ENCODE data around the gene SSUH2.
A peak's percentile ranks its signal among the peaks of the same experiment; 100 is the strongest.
"Not testable (repeated sequence)": the region's sequence is repeated elsewhere in the genome, so short reads cannot be mapped to it uniquely, and the experiment has no call there.

SSUH2 gene

GRCh38 chr3:8667463-8668091 is 23.0 kb upstream of the SSUH2 start:
- Mint-ChIP-seq H3K4me1 (no peaks in the 10 kb centered on the region), H3K27me3 (no peaks in the 10 kb centered on the region), H3K36me3 (no peaks in the 10 kb centered on the region), H3K9me3 (peaks cover 2% of the 10 kb centered on the region), H3K4me3 (no peak overlapping the region), H3K27ac (no peak overlapping the region)
- ATAC-seq (ENCODE audit: low read depth) = no peak
- DNase-seq (ENCODE audit: low spot score in 2 of 2) = no peak

GRCh38 chr3:8665407-8665896 is 20.9 kb upstream of the SSUH2 start:
- H3K27me3 Mint-ChIP-seq = peaks cover 3% of the 10 kb centered on the region

GRCh38 chr3:8663177-8664061 is 18.8 kb upstream of the SSUH2 start:
- Mint-ChIP-seq H3K9me3 (peaks cover 2% of the 10 kb centered on the region), H3K27me3 (peaks cover 7% of the 10 kb centered on the region), H3K27ac (no peak overlapping the region), H3K4me3 (no peak overlapping the region), H3K4me1 (peaks cover 3% of the 10 kb centered on the region), H3K36me3 (no peaks in the 10 kb centered on the region)
- ATAC-seq (ENCODE audit: low read depth) = no peak
- DNase-seq (ENCODE audit: low spot score in 2 of 2) = peak; percentile 15 to 17

More at GRCh38 chr3:8665407-8665896, 20.9 kb upstream of the SSUH2 start:
- Mint-ChIP-seq H3K4me3 (no peak overlapping the region), H3K36me3 (no peaks in the 10 kb centered on the region), H3K4me1 (no peaks in the 10 kb centered on the region), H3K9me3 (peaks cover 2% of the 10 kb centered on the region), H3K27ac (no peak overlapping the region)
- ATAC-seq (ENCODE audit: low read depth) = no peak
- no peak for DNase-seq (ENCODE audit: low spot score in 2 of 2)

- ATAC-seq (ENCODE audit: low read depth) (no peak), DNase-seq (ENCODE audit: low spot score in 2 of 2) (no peak)
- no peak overlapping the region for H3K4me3 Mint-ChIP-seq
- no peak overlapping the region for H3K27ac Mint-ChIP-seq
- H3K9me3 Mint-ChIP-seq = peaks cover 2% of the 10 kb centered on the region
- H3K36me3 Mint-ChIP-seq = no peaks in the 10 kb centered on the region
- peaks cover 7% of the 10 kb centered on the region for H3K27me3 Mint-ChIP-seq
- peaks cover 3% of the 10 kb centered on the region for H3K4me1 Mint-ChIP-seq
Observed at GRCh38 chr3:8662594-8662993, 18.0 kb upstream of the SSUH2 start.

- no peak overlapping the region for H3K4me3 Mint-ChIP-seq
Observed at GRCh38 chr3:8660175-8661118, 15.8 kb upstream of the SSUH2 start.

GRCh38 chr3:8659242-8659641 is 14.6 kb upstream of the SSUH2 start:
- ATAC-seq (ENCODE audit: low read depth) (no peak), DNase-seq (ENCODE audit: low spot score in 2 of 2) (no peak)
- Mint-ChIP-seq H3K4me3 (no peak overlapping the region), H3K4me1 (peaks cover 3% of the 10 kb centered on the region), H3K36me3 (peaks cover under 1% of the 10 kb centered on the region), H3K27ac (no peak overlapping the region), H3K27me3 (peaks cover 17% of the 10 kb centered on the region), H3K9me3 (peaks cover 5% of the 10 kb centered on the region)

More at GRCh38 chr3:8660175-8661118, 15.8 kb upstream of the SSUH2 start:
- ATAC-seq (ENCODE audit: low read depth) = no peak
- no peak overlapping the region for H3K27ac Mint-ChIP-seq
- no peaks in the 10 kb centered on the region for H3K36me3 Mint-ChIP-seq
- H3K27me3 Mint-ChIP-seq = peaks cover 12% of the 10 kb centered on the region
- H3K9me3 Mint-ChIP-seq = peaks cover 3% of the 10 kb centered on the region
- DNase-seq (ENCODE audit: low spot score in 2 of 2) = no peak
- peaks cover 3% of the 10 kb centered on the region for H3K4me1 Mint-ChIP-seq

- Mint-ChIP-seq H3K9me3 (peaks cover 7% of the 10 kb centered on the region), H3K4me1 (peaks cover 3% of the 10 kb centered on the region), H3K4me3 (no peak overlapping the region), H3K27ac (no peak overlapping the region), H3K27me3 (peaks cover 19% of the 10 kb centered on the region), H3K36me3 (peaks cover 3% of the 10 kb centered on the region)
- DNase-seq (ENCODE audit: low spot score in 2 of 2) (peak in 1 of 2 donors; percentile 5), ATAC-seq (ENCODE audit: low read depth) (peak; percentile 73)
Observed at GRCh38 chr3:8658306-8659212, 14.0 kb upstream of the SSUH2 start.

- Mint-ChIP-seq H3K27ac (no peak overlapping the region), H3K27me3 (peaks cover 19% of the 10 kb centered on the region), H3K4me3 (no peak overlapping the region), H3K4me1 (peaks cover 3% of the 10 kb centered on the region), H3K9me3 (peaks cover 7% of the 10 kb centered on the region), H3K36me3 (peaks cover 3% of the 10 kb centered on the region)
- ATAC-seq (ENCODE audit: low read depth) (peak; percentile 25), DNase-seq (ENCODE audit: low spot score in 2 of 2) (no peak)
Observed at GRCh38 chr3:8657804-8658305, 13.3 kb upstream of the SSUH2 start.

GRCh38 chr3:8656240-8656639 is 11.6 kb upstream of the SSUH2 start:
- no peak overlapping the region for H3K4me3 Mint-ChIP-seq
- H3K27ac Mint-ChIP-seq = no peak overlapping the region
- ATAC-seq (ENCODE audit: low read depth) (no peak), DNase-seq (ENCODE audit: low spot score in 2 of 2) (no peak)
- peaks cover 3% of the 10 kb centered on the region for H3K4me1 Mint-ChIP-seq
- peaks cover 25% of the 10 kb centered on the region for H3K27me3 Mint-ChIP-seq
- H3K36me3 Mint-ChIP-seq = peaks cover 3% of the 10 kb centered on the region
- H3K9me3 Mint-ChIP-seq = peaks cover 7% of the 10 kb centered on the region

- DNase-seq (ENCODE audit: low spot score in 2 of 2) (no peak), ATAC-seq (ENCODE audit: low read depth) (no peak)
- H3K9me3 Mint-ChIP-seq = peaks cover 5% of the 10 kb centered on the region
- H3K27ac Mint-ChIP-seq = no peak overlapping the region
- peaks cover 3% of the 10 kb centered on the region for H3K36me3 Mint-ChIP-seq
- H3K4me3 Mint-ChIP-seq = no peak overlapping the region
- H3K4me1 Mint-ChIP-seq = peaks cover 3% of the 10 kb centered on the region
- H3K27me3 Mint-ChIP-seq = peaks cover 23% of the 10 kb centered on the region
Observed at GRCh38 chr3:8655387-8655835, 10.8 kb upstream of the SSUH2 start.

- not testable (repeated sequence) for H3K4me1 Mint-ChIP-seq; H3K9me3 Mint-ChIP-seq; H3K27ac Mint-ChIP-seq; H3K4me3 Mint-ChIP-seq; ATAC-seq (ENCODE audit: low read depth); H3K36me3 Mint-ChIP-seq; DNase-seq (ENCODE audit: low spot score in 2 of 2)
- peaks cover 26% of the 10 kb centered on the region for H3K27me3 Mint-ChIP-seq
Observed at GRCh38 chr3:8654572-8655329, 10.2 kb upstream of the SSUH2 start.

- no peak for ATAC-seq (ENCODE audit: low read depth)
- Mint-ChIP-seq H3K9me3 (peaks cover 5% of the 10 kb centered on the region), H3K27me3 (peaks cover 29% of the 10 kb centered on the region), H3K4me1 (peaks cover 3% of the 10 kb centered on the region), H3K27ac (no peak overlapping the region), H3K36me3 (peaks cover 3% of the 10 kb centered on the region), H3K4me3 (no peak overlapping the region)
- DNase-seq (ENCODE audit: low spot score in 2 of 2) = no peak
Observed at GRCh38 chr3:8653800-8654408, 9.3 kb upstream of the SSUH2 start.
